Prostate gland (tissue), 2 donors: ENCODE results near the gene PRIMA1. TPM values are rescaled to one million over a fixed set of nuclear protein-coding genes. Genes with fewer than 3 reads are reported as not detected.

Source experiments
- DNase-seq: peaks from one replicate; pipeline ENCODE4 v3.0.0-alpha.2; 2019; ENCODE audit warnings: low spot score
- H3K27ac ChIP-seq, 2 donors: fragments of 200-600 bp; sonication (generic); 2 replicates each; pipeline ENCODE4 v1.5.1; 2017 to 2019
- H3K27me3 ChIP-seq: fragments of 200-600 bp; sonication (generic); replicated peaks from 2 replicates; pipeline ENCODE4 v1.5.1; 2019; ENCODE audit not compliant: insufficient read depth
- H3K36me3 ChIP-seq, 2 donors: fragments of 200-600 bp; sonication (generic); 1 replicate in 1 of 2; 2 replicates in 1 of 2; pipeline versions ENCODE4 v1.5.1 to v1.8.1; 2017 to 2019
- H3K4me1 ChIP-seq: fragments of 200-600 bp; sonication (generic); replicated peaks from 2 replicates; pipeline ENCODE4 v1.5.1; 2019
- H3K4me3 ChIP-seq, 2 donors: fragments of 200-600 bp; sonication (generic); 2 replicates each; pipeline ENCODE4 v1.5.1; 2017 to 2019
- H3K9me3 ChIP-seq: fragments of 200-600 bp; sonication (generic); 2 replicates; pipeline ENCODE4 v1.5.1; 2017
- CTCF ChIP-seq, 4 experiments: fragments of 200-600 bp in 2 of 4; fragments of 450-650 bp in 2 of 4; sonication (generic) in 2 of 4; IDR thresholded peaks; 1 replicate in 3 of 4; 2 replicates in 1 of 4; pipeline ENCODE4 v1.5.1; 2016 to 2019; ENCODE audit warnings: antibody characterized with exemption in 4 of 4, mild to moderate bottlenecking in 2 of 4, moderate library complexity in 2 of 4
- POLR2A ChIP-seq: fragments of 450-650 bp; IDR thresholded peaks from one replicate; pipeline ENCODE4 v1.6.1; 2016; ENCODE audit warnings: antibody characterized with exemption, mild to moderate bottlenecking
- POLR2AphosphoS5 ChIP-seq: sonication (generic); formaldehyde crosslinking; IDR thresholded peaks from one replicate; pipeline ENCODE4 v1.6.1; 2017; ENCODE audit warnings: antibody characterized with exemption
- WGBS: methylation state at CpG from one replicate; pipeline ENCODE4 v1.1.5; 2018; 5-methylcytosine and 5-hydroxymethylcytosine counted together
- intact Hi-C: fragments of 100-400 bp; cut with DNase I; formaldehyde crosslinking; loops from one replicate; pipeline ENCODE4 v1.14.2; 2022
- total RNA-seq, 2 donors: library from RNA; depleted of rRNA; stranded (reverse); fragments of >200 nt; gene quantifications; one replicate each; pipeline ENCODE4 v1.1.0, GENCODE V29; 2016

The PRIMA1 gene
- total RNA-seq, 2 donors from 2014 or later = 3.6 to 9.8 TPM

GRCh38 chr14:93748208-93749075, 39.8 kb downstream of the PRIMA1 start:
- Histone ChIP-seq H3K4me1 (no peaks in the 10 kb centered on the region), H3K27ac (no peak overlapping the region), H3K9me3 (no peaks in the 10 kb centered on the region), H3K27me3 (no peaks in the 10 kb centered on the region), H3K36me3 (no peaks in the 10 kb centered on the region), H3K4me3 (no peak overlapping the region)
- no peak for DNase-seq
- intact Hi-C loops = no loop called here
- WGBS = 66% methylated on average over 23 of the region's 25 CpGs
- TF ChIP-seq POLR2AphosphoS5 (no peak), POLR2A (no peak), CTCF (IDR thresholded peaks at IDR 0.05) (no peak)

GRCh38 chr14:93747560-93747959, 40.7 kb downstream of the PRIMA1 start:
- Histone ChIP-seq H3K4me1 (no peaks in the 10 kb centered on the region), H3K27ac (no peak overlapping the region), H3K9me3 (no peaks in the 10 kb centered on the region), H3K27me3 (no peaks in the 10 kb centered on the region), H3K4me3 (no peak overlapping the region), H3K36me3 (no peaks in the 10 kb centered on the region)
- 100% methylated on average over 1 of the region's 1 CpG for WGBS
- TF ChIP-seq POLR2A (no peak), CTCF (IDR thresholded peaks at IDR 0.05) (no peak), POLR2AphosphoS5 (no peak)
- no peak for DNase-seq
- intact Hi-C loops = no loop called here

- intact Hi-C loops = no loop called here
- no peaks in the 10 kb centered on the region for H3K4me1 ChIP-seq
- no peaks in the 10 kb centered on the region for H3K27me3 ChIP-seq
- TF ChIP-seq POLR2AphosphoS5 (no peak), CTCF (IDR thresholded peaks at IDR 0.05) (no peak), POLR2A (no peak)
- H3K36me3 ChIP-seq = no peaks in the 10 kb centered on the region
- H3K27ac ChIP-seq = no peak overlapping the region
- 85% methylated on average over 15 of the region's 15 CpGs for WGBS
- DNase-seq = no peak
- no peaks in the 10 kb centered on the region for H3K9me3 ChIP-seq
- no peak overlapping the region for H3K4me3 ChIP-seq
Measured at GRCh38 chr14:93747102-93747501, 41.2 kb downstream of the PRIMA1 start.

DNA sequence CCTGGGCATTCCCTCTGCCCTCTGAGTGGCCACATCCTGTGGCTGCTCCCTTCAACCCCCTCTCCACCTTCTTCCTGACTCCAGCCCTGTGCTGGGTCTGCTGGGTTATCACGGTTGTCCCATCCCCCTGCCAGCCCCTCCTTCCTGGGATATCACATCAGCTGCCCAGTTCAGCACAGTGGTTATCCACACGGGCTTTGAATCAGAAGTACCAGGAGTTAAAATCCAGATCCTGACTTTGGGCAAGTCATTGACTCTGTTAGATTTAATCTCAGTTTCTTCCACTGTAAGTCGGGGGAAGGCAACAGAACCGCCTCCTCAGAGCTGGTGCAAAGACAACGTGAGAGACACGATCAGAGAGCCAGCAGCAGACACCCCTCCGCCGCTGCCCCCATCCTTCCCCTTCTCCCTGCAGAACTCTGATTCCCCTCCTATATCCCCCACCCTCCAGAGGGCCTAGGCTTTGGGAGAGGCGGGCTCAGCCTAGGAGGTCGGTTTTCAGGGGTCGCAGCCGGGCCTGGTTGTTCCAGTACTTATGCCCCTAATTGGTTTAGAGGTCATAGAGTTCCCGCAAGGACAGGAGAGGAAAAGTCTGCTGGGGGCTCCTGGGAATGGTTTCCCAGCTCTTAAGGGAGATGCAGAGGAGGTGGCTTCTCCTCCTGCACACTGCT, 42.5 kb downstream of the PRIMA1 start:
- no peak for DNase-seq

More for the DNA sequence above, 42.5 kb downstream of the PRIMA1 start:
- Histone ChIP-seq H3K27me3 (no peaks in the 10 kb centered on the region), H3K36me3 (no peaks in the 10 kb centered on the region), H3K4me1 (no peaks in the 10 kb centered on the region), H3K27ac (no peak overlapping the region), H3K9me3 (no peaks in the 10 kb centered on the region), H3K4me3 (no peak overlapping the region)
- intact Hi-C loops = no loop called here
- WGBS = 70% methylated on average over 13 of the region's 13 CpGs
- TF ChIP-seq POLR2A (no peak), POLR2AphosphoS5 (no peak), CTCF (IDR thresholded peaks at IDR 0.05) (no peak)
